Right forelimb (tissue), 1 donor: Measurements from ENCODE around the gene ANAPC10.
"Not testable (repeated sequence)": the region's sequence is repeated elsewhere in the genome, so short reads cannot be mapped to it uniquely, and the experiment has no call there.

Experiments used
- DNase-seq: peaks from one replicate; pipeline ENCODE4 v3.0.0-alpha.2; 2018

The ANAPC10 gene

GRCh38 chr4:145001635-145002034 lies 96.4 kb downstream of the ANAPC10 start:
- DNase-seq, result no peak

- not testable (repeated sequence) for DNase-seq
Measured at GRCh38 chr4:145000656-145001055, 97.3 kb downstream of the ANAPC10 start.

DNA sequence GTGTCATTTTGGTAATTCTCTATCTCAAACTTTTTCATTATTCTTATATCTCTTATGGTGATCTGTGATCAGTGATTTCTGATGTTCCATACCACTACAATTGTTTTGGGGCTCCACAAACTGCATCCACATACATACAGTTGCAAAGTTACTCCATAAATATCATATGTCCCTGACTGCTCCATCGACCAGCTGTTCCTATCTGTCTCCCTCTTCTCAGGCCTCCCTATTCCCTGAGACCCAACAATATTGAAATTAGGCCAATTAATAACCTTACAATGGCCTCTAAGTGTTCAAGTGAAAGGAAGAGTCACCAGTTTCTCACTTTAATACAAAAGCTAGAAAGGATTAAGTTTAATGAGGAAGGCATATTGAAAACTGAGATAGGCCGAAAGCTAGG lies 108.7 kb downstream of the ANAPC10 start:
- no peak for DNase-seq

- no peak for DNase-seq
Measured at GRCh38 chr4:144985531-144985930, 112.5 kb downstream of the ANAPC10 start.

- no peak for DNase-seq
Measured at GRCh38 chr4:144985014-144985413, 113.0 kb downstream of the ANAPC10 start.

GRCh38 chr4:144984241-144984640 lies 113.8 kb downstream of the ANAPC10 start:
- DNase-seq, result no peak

GRCh38 chr4:144975718-144976117 lies 122.3 kb downstream of the ANAPC10 start:
- no peak for DNase-seq

DNA sequence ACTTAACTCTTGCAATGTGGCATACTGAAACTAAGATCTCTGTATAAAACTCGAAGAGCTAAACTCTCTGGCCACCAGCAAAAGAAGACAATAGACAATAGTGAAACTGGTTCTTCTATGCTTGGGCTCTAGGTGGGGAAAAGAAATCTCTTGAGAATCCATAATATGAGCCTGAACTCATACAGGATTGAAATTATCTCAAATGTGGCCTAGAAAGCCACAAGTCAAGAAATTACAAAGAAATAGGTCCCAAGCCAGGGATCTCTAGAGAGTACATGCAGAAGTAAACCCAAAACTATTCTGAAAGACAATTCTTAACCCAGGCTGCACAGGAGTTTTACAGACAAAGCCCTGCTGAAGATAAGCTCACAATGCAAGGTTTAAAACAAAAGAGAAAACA lies 127.4 kb downstream of the ANAPC10 start:
- no peak for DNase-seq

GRCh38 chr4:144969821-144970220 lies 128.2 kb downstream of the ANAPC10 start:
- no peak for DNase-seq

DNA sequence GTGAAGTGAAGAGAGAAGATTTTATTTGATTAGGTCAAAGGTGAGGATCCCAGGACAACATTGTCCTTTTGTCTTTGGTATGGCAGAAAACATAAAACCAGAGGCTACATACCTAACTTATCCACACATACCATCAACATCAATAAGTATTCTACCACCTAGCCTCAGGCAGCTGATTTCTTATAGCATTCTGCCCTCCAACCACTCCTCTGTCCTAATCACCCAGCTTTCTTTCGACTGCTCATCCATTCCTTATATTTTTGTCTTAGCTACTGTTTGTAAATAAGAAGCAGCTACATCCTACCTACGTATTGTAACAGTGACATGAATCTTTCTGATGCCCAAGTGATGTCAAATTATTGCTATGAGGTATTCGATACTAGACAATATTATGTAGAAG lies 129.4 kb downstream of the ANAPC10 start:
- DNase-seq, result no peak

DNA sequence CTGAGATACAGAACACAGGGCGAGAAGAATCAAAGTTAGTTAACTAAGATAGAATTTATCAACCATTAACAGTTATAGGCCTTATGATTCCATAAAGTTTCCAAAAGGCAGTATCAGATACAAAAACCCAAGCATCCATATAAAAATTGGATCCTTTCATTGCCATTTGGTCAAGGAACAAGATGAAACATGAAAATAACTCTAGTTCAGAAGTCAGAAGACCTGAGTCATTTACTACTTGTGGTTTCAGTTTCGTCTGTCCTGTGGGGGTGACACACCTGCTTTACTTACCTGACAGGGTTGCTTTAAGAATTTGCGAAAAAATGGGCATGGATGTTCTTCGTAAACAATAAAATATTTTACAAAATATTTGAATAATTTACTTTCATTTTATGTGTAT lies 130.8 kb downstream of the ANAPC10 start:
- no peak for DNase-seq

DNA sequence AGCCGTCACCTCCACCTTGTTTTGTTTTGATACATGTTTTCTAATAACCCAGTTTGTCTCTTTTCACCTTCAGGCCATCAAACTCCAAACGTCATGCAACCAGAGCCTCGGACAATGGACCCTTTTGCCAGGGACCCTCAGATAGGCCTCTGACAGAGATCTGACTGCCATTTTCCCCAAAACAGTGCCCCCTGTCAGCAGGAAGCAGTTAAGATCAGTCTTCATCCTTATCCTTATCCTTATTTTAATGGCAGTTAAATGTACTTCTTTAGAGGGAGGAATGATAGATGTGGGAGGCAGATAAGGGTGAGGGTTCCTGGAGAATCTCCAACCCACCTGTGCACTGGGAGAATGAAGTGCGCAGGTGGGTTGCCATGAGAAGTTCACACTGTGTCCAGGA lies 135.7 kb downstream of the ANAPC10 start:
- no peak for DNase-seq

GRCh38 chr4:144955104-144955503 lies 142.9 kb downstream of the ANAPC10 start:
- no peak for DNase-seq

DNA sequence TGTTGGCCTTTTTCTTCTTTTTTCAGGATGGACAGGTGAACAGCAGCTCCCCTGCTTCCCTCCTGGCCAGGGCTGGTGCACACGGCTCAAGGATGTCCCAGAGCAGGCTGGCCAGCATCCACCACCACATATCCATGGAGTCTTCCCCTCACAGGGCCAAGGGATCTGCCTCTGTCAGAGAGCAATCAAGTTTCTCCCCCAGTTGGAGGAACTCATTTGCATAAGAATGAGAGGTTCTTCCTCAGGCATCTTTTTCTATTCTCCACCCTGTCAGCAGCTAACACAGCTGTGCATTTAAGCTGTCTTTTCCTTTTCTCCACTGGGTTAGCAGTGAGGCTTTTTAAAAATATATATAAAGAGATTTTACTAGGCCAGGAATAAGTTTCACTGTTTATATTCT lies 143.8 kb downstream of the ANAPC10 start:
- no peak for DNase-seq

DNA sequence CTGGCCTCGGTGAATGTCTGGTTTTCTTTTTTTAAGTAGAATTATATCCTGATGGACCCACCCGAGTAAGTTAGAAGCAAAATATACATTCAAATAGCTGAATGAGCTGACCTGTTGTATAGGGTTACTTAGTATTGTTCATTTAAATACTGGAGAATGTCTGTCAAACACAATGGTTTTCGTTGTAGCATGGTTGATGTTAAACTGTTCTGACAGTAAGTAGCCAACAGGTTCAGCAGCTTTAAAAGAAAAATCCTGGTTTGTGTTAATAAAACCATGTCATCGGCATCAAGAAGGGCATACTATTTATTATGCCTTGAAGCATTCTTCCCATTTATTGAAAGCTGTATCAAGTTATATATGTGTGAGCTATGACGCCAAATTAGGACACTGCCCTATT lies 149.6 kb downstream of the ANAPC10 start:
- DNase-seq, result no peak

DNA sequence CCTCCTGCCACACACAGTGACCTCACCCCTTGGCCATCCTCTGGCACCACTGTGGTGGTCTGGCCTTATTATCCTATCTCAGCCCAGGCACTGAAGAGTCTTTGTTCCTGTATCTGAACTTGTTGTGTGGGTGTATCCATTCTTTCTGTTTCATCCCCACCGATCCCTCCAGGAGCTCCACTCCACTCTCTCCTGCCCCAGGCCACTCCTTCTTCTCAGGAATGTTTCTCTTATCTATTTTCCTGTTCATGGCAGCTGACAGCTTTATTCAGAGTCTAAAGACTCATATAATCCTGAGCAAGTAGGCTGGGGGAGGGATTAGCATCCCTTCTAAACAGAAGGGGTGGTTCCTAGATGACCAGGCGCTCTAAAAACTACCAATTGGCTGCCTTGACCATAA lies 150.0 kb downstream of the ANAPC10 start:
- DNase-seq, result no peak
